ENCODE results near the gene WNT5B. TPM values are rescaled to one million over a fixed set of nuclear protein-coding genes. Genes with fewer than 3 reads are reported as not detected.

The WNT5B gene
- total RNA-seq, 1 donor from 2014 or later = 0.79 TPM

- no peak for FAIRE-seq
- no peak for DNase-seq (ENCODE audit: low read depth)
- no peak for TF ChIP-seq CTCF (IDR thresholded peaks at IDR 0.05; ENCODE audit: insufficient read depth, low read length, severe bottlenecking)
Observed at GRCh38 chr12:1681493-1681807, 52.4 kb downstream of the WNT5B start.

GRCh38 chr12:1688086-1688710, 59.2 kb downstream of the WNT5B start:
- Histone ChIP-seq H3K4me3 (ENCODE audit: low read depth, low read length) (no peak overlapping the region), H3K36me3 (ENCODE audit: control insufficient read depth, insufficient read depth, low read length) (no peaks in the 10 kb centered on the region), H3K27me3 (ENCODE audit: control insufficient read depth, insufficient read depth, low read length) (no peaks in the 10 kb centered on the region)
- no peak for FAIRE-seq
- DNase-seq (ENCODE audit: low read depth) = peak; percentile 23
- TF ChIP-seq CTCF (IDR thresholded peaks at IDR 0.05; ENCODE audit: insufficient read depth, low read length, severe bottlenecking) = no peak

More at GRCh38 chr12:1681493-1681807, 52.4 kb downstream of the WNT5B start:
- Histone ChIP-seq H3K27me3 (ENCODE audit: control insufficient read depth, insufficient read depth, low read length) (no peaks in the 10 kb centered on the region), H3K36me3 (ENCODE audit: control insufficient read depth, insufficient read depth, low read length) (no peaks in the 10 kb centered on the region), H3K4me3 (ENCODE audit: low read depth, low read length) (no peak overlapping the region)

- H3K4me3 ChIP-seq (ENCODE audit: low read depth, low read length) = peak within 1 kb of the TSS; percentile 98
- TF ChIP-seq CTCF (IDR thresholded peaks at IDR 0.05; ENCODE audit: insufficient read depth, low read length, severe bottlenecking) = no peak
- FAIRE-seq = no peak
- DNase-seq (ENCODE audit: low read depth) = peak; percentile 90
- H3K27me3 ChIP-seq (ENCODE audit: control insufficient read depth, insufficient read depth, low read length) = no peaks in the 10 kb centered on the region
- no peaks in the 10 kb centered on the region for H3K36me3 ChIP-seq (ENCODE audit: control insufficient read depth, insufficient read depth, low read length)
Observed at GRCh38 chr12:1690578-1691122, 61.6 kb downstream of the WNT5B start, which contains the start of gene ADIPOR2. Gene ADIPOR2 (plus strand): TSS chr12:1691070. CDS start chr12:1754344, 63,274 bp downstream.

GRCh38 chr12:1691123-1692007, 62.3 kb downstream of the WNT5B start:
- no peaks in the 10 kb centered on the region for H3K27me3 ChIP-seq (ENCODE audit: control insufficient read depth, insufficient read depth, low read length)
- TF ChIP-seq CTCF (IDR thresholded peaks at IDR 0.05; ENCODE audit: insufficient read depth, low read length, severe bottlenecking) = no peak
- no peak for FAIRE-seq
- H3K4me3 ChIP-seq (ENCODE audit: low read depth, low read length) = peak overlapping the region; percentile 98
- H3K36me3 ChIP-seq (ENCODE audit: control insufficient read depth, insufficient read depth, low read length) = no peaks in the 10 kb centered on the region
- peak; percentile 36 for DNase-seq (ENCODE audit: low read depth)

GRCh38 chr12:1692226-1692625, 63.2 kb downstream of the WNT5B start:
- Histone ChIP-seq H3K4me3 (ENCODE audit: low read depth, low read length) (peak overlapping the region; percentile 98), H3K27me3 (ENCODE audit: control insufficient read depth, insufficient read depth, low read length) (no peaks in the 10 kb centered on the region), H3K36me3 (ENCODE audit: control insufficient read depth, insufficient read depth, low read length) (no peaks in the 10 kb centered on the region)
- FAIRE-seq = no peak
- no peak for TF ChIP-seq CTCF (IDR thresholded peaks at IDR 0.05; ENCODE audit: insufficient read depth, low read length, severe bottlenecking)
- no peak for DNase-seq (ENCODE audit: low read depth)

Measured in bronchial epithelial cell (primary cell).